ENCODE results near the gene SV2C. TPM values are rescaled to one million over a fixed set of nuclear protein-coding genes. Genes with fewer than 3 reads are reported as not detected.
A peak's percentile ranks its signal among the peaks of the same experiment; 100 is the strongest.

SV2C gene
- total and polyA plus RNA-seq, 4 donors = 0.01 to 0.40 (median 0.37) TPM; not detected in 1

GRCh38 chr5:76356887-76357286 lies 273.7 kb downstream of the SV2C start:
- H3K27me3 ChIP-seq (ENCODE audit: control insufficient read depth in 3 of 3, insufficient read depth in 3 of 3, low read length in 2 of 3) = no peaks in the 10 kb centered on the region
- 90 to 93% methylated on average over 5 of the region's 5 CpGs for WGBS, 2 donors

DNA sequence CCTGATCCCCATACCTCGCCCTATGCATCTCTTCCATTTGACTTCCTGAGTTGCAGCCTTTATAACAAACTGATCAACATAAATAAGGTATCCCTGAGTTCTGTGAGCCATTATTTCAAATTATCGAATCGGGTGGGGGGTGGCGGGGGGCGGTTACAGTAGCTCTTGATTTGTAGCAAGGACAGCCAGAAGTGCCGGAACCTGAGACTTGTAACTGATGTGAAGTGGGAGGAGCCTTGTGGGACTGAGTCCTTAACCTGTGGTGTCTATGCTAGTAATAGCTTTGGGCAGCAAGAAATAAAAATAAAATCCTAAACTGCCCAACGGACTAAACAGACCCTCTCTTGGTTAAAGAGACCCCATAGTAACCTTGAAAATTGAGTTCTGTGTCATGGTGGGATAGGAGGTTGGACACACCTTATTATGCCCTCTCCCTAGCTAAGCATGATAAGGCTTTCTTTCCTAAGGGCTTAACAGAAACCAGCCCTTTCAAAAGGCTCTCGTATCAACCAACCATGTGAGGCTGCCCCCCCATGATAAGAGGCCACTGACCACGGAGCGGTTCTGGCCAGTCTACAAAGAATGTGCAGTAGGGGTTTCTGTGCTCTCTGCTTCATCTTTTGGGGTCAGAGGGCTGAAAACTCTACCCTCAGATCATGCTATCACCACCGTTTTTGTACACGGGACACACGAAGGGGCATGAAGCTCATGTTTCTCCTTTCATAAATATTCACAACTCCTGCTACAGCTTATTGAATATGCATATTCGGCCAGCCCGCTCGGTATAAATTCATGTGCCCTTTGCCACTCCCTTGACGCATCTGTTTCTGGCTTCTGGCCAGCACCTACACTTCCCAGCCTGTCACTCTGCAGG lies 280.4 kb downstream of the SV2C start:
- Histone ChIP-seq H3K36me3 (ENCODE audit: control insufficient read depth in 4 of 4, insufficient read depth in 4 of 4, low read length in 4 of 4) (no peaks in the 10 kb centered on the region), H3K27me3 (ENCODE audit: control insufficient read depth in 3 of 3, insufficient read depth in 3 of 3, low read length in 2 of 3) (no peaks in the 10 kb centered on the region), H3K9ac (ENCODE audit: insufficient read depth in 1 of 2, low read length in 2 of 2) (no peak overlapping the region), H3K9me3 (ENCODE audit: control insufficient read depth in 4 of 4, insufficient read depth in 3 of 4, low read length in 3 of 4) (no peaks in the 10 kb centered on the region), H3K4me3 (no peak overlapping the region), H3K27ac (ENCODE audit: low read depth in 1 of 2, low read length in 1 of 2) (no peak overlapping the region), H3K4me1 (ENCODE audit: control insufficient read depth in 5 of 5, insufficient read depth in 5 of 5, low read length in 5 of 5) (peaks cover 0 to 4% (median 0%) of the 10 kb centered on the region in 5 donors)
- WGBS, 2 donors = 59 to 68% methylated on average over 17 of the region's 17 CpGs
- no peak for ATAC-seq (ENCODE audit: insufficient read depth, low FRiP score)
- peak; percentile 23 to 37 (median 26) for DNase-seq
- TF ChIP-seq, protein P1, sequence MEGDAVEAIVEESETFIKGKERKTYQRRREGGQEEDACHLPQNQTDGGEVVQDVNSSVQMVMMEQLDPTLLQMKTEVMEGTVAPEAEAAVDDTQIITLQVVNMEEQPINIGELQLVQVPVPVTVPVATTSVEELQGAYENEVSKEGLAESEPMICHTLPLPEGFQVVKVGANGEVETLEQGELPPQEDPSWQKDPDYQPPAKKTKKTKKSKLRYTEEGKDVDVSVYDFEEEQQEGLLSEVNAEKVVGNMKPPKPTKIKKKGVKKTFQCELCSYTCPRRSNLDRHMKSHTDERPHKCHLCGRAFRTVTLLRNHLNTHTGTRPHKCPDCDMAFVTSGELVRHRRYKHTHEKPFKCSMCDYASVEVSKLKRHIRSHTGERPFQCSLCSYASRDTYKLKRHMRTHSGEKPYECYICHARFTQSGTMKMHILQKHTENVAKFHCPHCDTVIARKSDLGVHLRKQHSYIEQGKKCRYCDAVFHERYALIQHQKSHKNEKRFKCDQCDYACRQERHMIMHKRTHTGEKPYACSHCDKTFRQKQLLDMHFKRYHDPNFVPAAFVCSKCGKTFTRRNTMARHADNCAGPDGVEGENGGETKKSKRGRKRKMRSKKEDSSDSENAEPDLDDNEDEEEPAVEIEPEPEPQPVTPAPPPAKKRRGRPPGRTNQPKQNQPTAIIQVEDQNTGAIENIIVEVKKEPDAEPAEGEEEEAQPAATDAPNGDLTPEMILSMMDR (IDR thresholded peaks at IDR 0.05; ENCODE audit: control extremely low read depth, extremely low read depth) = no peak

More at GRCh38 chr5:76356887-76357286, 273.7 kb downstream of the SV2C start:
- Histone ChIP-seq H3K4me3 (no peak overlapping the region), H3K27ac (ENCODE audit: low read depth in 1 of 2, low read length in 1 of 2) (no peak overlapping the region), H3K9me3 (ENCODE audit: control insufficient read depth in 4 of 4, insufficient read depth in 3 of 4, low read length in 3 of 4) (no peaks in the 10 kb centered on the region), H3K9ac (ENCODE audit: insufficient read depth in 1 of 2, low read length in 2 of 2) (no peak overlapping the region), H3K4me1 (ENCODE audit: control insufficient read depth in 5 of 5, insufficient read depth in 5 of 5, low read length in 5 of 5) (no peaks in the 10 kb centered on the region), H3K36me3 (ENCODE audit: control insufficient read depth in 4 of 4, insufficient read depth in 4 of 4, low read length in 4 of 4) (no peaks in the 10 kb centered on the region)
- TF ChIP-seq, protein P1 (IDR thresholded peaks at IDR 0.05; ENCODE audit: control extremely low read depth, extremely low read depth) = no peak
- ATAC-seq (ENCODE audit: insufficient read depth, low FRiP score) (no peak), DNase-seq (no peak)

GRCh38 chr5:76364226-76364589 lies 281.0 kb downstream of the SV2C start:
- Histone ChIP-seq H3K9ac (ENCODE audit: insufficient read depth in 1 of 2, low read length in 2 of 2) (no peak overlapping the region), H3K27me3 (ENCODE audit: control insufficient read depth in 3 of 3, insufficient read depth in 3 of 3, low read length in 2 of 3) (no peaks in the 10 kb centered on the region), H3K4me1 (ENCODE audit: control insufficient read depth in 5 of 5, insufficient read depth in 5 of 5, low read length in 5 of 5) (peaks cover 0 to 4% (median 0%) of the 10 kb centered on the region in 5 donors), H3K4me3 (no peak overlapping the region), H3K9me3 (ENCODE audit: control insufficient read depth in 4 of 4, insufficient read depth in 3 of 4, low read length in 3 of 4) (no peaks in the 10 kb centered on the region), H3K36me3 (ENCODE audit: control insufficient read depth in 4 of 4, insufficient read depth in 4 of 4, low read length in 4 of 4) (no peaks in the 10 kb centered on the region), H3K27ac (ENCODE audit: low read depth in 1 of 2, low read length in 1 of 2) (no peak overlapping the region)
- ATAC-seq (ENCODE audit: insufficient read depth, low FRiP score) (no peak), DNase-seq (no peak)
- TF ChIP-seq, protein P1 (IDR thresholded peaks at IDR 0.05; ENCODE audit: control extremely low read depth, extremely low read depth) = no peak
- WGBS, 2 donors = 82 to 87% methylated on average over 2 of the region's 2 CpGs
